Activated CD4-positive, alpha-beta T cell treated with anti-CD3 and anti-CD28 coated beads, Interleukin-2, Interleukin-4, amounts not matched to agents 100 ng/mL and 50 ng/mL, durations not matched to agents 16 hours and 8 hours (primary cell): ENCODE measurements around the gene GSX2.
"Not testable (repeated sequence)": the region's sequence is repeated elsewhere in the genome, so short reads cannot be mapped to it uniquely, and the experiment has no call there.

ENCODE experiments used
- DNase-seq: peaks from one replicate; pipeline ENCODE4 v3.0.0-alpha.2; 2020; ENCODE audit warnings: low spot score

GSX2 gene

DNA sequence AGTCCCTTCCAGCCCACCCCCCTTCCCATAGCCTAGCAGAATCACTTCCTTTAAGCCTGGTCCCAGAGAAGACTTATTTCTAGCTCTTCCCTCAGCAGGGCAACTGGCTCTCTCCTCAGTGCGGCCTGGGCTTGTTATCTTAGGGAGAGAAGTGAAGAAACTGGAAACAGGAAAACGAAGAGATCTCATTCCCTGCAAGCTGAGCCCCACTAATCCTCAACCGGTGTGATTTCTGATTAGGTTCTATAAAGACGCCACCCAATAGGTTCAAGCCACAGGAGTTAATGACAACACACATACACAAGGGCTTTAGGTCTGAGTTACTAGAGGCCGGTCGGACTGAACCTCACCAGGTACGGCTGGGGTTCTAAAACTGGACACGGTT is 3.2 kb downstream of the GSX2 start:
- no peak for DNase-seq

DNA sequence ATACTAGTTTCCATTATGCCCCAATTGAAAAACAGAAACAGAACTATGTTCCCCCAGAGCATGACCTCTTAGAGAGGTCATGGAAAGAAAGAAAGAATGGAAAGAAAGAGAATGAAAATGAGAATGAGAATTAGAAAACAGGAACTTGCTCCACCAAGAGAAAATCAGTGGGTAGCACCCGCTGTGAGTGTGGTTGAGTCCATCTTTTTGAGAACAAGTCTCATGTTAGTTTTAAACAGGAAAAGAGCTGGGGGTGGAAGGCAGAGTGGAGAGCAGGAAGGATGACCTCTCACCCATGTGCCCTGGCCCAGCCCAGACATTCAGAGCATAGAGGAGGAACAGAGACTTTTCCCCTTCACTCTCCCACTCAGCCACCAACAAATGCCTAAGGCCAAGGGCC is 4.9 kb downstream of the GSX2 start:
- no peak for DNase-seq

DNA sequence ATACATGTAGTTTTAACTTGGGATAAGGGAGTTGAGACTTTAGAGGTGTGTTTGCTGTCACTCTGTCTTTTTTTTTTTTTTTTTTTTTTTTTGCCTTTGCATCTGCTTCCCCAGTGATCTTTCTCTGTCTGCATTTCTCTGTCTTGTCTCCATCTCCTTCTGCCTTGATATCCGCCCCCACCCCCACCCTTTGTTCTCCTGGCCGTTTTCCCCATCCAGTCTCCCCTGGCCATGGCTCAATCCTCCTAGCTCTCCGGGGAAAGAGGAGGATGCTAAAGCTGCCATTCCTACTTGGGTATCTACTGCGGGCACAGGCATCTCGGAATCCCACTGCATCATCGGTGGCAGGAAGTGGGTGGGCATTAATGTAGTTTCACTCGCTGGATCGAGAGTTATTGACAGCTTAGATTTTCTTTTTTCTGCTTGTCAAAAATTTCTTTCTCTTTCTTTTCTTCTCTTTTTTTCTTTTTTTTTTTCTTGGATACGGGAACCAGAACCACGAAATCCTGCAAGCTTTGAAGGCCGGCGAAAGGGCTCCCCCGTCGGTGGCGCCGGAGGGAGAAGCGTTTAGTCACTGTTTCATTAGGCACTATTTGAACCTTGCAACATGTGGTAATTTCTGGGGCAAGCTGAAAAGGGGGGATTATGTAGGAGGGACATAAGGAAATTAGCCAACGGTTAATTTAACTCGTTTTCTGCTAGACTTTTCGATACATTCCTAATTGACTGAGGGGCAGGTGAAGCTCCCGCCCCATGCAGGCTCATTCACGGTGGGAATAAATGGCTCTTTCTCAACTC is 8.2 kb downstream of the GSX2 start:
- no peak for DNase-seq

DNA sequence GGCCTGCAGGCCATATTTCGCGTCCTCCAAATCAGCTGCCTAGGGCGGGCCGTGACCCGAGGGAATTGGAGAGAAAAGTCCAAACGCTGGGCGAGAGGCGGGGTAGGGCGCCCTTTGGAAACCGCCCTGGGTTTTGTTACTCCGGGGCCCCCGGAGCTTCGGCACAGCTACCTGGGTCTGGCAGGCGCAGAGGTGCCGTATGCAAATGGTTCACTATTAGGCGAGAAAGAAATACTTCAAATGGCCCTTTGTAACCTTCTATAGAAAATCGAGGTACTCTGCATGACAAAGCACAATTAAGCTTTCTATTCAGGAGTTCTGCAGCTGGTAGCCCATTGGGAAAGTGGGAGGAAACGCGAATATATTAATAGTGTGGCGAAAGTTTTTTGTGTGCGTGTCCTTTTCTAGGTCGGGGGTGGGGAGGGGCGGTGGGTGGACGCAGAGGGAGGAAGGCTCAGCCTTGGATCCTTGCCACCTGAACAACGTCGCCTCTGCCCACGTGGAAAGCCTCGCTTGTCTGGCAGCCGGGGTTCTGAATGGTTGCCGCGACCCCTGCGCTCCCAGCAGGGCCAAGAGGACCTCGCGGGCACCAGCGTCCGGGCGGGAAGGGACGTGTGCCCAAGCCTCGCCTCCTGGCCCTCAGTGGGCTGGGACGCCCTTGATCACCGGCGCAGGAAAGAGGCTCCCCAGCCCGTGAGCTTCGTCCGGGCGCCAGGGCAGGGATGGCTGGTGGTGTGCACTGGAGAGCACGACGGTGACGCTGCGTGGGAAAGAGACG is 9.5 kb downstream of the GSX2 start:
- no peak for DNase-seq

DNA sequence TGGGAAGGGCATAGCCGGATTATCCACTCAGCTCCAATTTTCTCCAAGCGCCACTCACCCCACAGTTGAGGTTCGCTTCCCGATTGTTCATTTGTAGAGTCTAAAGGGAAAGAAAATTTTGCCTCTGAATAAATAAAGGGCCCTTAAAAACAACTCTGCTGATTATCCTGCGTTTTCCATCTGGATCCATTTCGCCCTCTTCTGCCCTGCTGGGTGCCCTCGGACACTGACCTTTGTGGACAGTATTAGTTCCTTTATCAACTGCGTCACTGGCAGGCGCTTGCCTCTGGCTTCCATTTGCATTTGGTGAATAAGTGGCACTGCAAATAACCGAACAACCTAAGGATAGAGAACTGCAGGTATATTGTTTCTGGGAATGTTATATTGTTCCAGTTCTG is 10.1 kb downstream of the GSX2 start:
- DNase-seq: no peak

DNA sequence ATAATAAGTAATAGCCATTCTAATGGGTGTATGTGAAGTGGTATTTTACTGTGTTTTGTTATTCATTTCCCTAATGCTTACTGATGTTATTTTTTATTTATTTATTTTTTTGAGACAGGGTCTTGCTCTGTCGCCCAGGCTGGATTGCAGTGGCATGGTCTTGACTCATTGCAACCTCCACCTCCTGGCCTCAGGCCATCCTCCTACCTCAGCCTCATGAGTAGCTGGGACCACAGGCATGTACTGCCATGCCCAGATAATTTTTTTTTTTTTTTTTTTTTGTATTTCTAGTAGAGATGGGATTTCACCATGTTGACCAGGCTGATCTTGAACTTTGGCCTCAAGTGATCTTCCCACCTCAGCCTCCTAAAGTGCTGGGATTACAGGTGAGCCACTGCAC is 13.2 kb downstream of the GSX2 start:
- DNase-seq: not testable (repeated sequence)

DNA sequence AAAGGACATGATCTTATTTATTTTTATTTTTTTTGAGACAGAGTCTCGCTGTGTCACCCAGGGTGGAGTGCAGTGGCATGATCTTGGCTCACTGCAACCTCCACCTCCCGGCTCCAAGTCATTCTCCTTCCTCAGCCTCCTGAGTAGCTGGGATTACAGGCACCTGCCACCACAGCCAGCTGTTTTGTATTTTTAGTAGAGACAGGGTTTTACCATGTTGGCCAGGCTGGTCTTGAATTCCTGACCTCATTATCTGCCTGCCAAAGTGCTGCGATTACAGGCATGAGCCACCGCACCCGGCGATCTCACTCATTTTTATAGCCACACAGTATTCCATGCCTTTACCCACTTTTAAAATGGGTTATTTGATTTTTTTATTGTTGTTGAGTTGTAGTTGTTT is 16.3 kb downstream of the GSX2 start:
- not testable (repeated sequence) for DNase-seq

DNA sequence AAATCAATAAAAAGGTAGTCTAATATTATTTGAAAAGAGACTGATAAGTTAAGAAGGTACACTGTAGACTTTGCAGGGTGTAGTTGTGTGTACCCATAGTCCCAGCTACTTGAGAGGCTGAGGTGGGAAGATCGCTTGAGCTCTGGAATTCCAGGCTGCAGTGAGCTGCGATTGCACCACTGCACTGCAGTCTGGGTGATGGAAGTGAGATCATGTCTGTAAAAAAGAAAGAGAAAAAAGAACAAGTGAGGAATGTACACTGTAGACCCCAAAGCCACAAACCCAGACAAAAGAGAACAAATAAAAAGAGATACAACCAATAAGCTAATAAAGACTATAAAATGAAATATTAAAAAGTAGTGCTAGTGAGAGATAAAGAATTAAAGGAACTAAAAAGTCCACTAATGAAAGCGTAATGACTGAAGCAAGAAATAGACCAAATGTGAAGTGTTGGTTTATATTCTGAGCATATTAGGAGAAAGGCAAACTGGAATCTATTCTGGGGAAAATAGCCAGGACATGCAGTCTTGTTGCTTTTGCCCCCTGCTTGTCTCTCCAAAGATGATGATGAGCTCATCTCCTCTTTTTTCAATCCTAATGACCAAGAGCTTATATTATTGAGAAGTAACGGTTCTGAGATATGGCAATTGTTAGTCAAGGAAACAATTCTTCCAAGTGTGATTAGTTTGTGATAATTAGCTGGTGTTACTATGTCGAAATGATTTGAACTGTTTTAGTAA is 19.1 kb downstream of the GSX2 start:
- no peak for DNase-seq

DNA sequence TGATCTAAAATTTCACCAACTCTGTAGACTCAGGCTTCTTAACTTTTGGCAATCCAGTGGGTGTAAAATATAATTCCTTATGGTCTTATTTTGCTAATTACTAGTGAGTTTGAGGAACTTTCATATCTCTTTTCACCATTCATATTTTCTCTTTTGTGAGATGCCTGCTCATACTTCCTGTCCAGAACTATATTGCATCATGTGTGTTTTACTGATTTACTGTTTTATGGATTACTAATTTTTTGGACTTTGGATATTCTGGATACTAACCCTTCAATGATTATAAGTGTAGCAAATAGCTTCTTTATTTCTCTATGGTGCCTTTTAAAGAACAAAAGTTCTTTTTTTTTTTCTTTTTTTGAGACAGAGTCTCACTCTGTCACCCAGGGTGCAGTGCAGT is 20.6 kb downstream of the GSX2 start:
- DNase-seq: no peak

DNA sequence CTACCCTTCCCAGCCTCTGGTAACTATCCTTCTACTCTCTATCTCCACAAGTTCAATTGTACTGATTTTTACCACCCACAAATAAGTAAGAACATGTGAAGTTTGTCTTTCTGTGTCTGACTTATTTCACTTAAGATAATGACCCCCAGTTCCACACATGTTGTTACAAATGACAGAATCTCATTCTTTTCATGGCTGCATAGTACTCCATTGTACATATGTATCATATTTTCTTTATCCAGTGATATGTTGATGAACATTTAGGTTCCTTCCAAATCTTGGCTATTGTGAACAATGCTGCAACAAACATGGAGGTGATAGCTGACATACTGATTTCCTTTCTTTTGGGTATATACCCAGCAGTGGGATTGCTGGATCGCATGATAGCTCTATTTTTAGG is 27.7 kb downstream of the GSX2 start:
- DNase-seq: no peak

DNA sequence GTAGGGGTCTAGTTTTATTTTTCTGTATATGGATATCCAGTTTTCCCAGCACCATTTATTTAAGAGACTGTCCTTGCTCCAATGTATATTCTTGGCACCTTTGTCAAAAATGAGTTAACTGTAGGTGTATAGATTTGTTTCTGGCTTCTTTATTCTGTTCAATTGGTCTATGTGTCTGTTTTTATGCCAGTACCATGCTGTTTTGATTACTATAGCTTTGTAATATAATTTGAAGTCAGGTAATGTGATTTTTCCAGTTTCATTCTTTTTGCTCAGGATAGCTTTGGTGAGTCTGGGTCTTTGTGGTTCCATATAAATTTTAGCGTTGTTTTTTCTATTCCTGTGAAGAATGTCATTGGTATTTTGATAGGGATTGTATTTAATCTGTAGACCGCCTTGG is 28.7 kb downstream of the GSX2 start:
- not testable (repeated sequence) for DNase-seq

DNA sequence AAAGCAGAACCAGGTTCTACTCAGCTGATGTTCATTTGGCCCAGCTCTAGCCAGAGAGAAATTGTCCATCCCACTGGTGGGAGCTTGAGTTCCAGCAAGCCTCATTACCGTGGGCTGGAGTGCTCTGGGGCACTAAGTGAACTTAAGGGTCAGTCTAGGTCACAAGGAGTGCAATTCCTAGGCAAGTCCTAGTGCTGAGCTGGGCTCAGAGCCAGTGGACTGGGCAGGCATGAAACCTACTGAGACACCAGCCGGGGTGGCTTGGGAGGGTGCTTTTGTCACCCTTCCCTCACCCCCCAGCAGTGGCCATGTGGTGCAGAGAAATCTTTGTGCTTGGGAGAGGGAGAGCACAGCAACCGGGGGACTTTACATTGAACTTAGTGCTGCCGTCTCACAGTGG is 39.4 kb downstream of the GSX2 start:
- no peak for DNase-seq

DNA sequence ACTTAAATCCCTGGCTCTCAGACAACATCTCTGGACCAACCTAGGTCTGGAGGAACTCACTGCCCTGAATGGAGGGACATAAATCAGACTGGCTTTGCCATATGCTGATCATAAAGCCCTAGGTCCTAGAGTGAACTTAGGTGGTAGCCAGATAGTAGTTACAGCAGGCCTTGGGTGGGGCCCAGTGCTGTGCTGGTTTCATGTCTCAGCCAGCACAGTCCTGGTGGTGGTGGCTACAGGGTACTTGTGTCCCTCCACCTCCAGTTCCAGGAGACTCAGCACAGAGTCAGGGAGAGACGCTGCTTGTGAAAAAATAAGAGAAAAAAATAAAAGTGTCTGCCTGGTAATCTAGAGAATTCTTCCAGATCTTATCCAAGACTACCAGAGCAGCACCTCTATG is 40.3 kb downstream of the GSX2 start:
- DNase-seq: no peak

DNA sequence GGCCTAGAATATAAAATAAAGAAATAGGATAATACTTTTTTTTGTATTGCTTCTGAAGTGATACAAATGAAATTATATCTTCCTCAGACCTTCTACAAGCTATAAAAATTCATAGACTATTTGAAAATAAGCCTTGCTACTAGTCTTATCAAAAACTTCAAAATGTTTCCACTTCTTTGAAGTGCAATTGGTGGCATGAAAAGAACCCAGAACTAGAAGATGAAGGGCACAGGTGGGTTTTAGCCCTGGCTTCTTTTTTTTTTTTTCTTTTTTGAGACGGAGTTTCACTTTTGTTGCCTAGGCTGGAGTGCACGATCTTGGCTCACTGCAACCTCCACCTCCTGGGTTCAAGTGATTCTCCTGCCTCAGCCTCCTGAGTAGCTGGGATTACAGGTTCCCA is 44.2 kb downstream of the GSX2 start:
- DNase-seq: no peak

DNA sequence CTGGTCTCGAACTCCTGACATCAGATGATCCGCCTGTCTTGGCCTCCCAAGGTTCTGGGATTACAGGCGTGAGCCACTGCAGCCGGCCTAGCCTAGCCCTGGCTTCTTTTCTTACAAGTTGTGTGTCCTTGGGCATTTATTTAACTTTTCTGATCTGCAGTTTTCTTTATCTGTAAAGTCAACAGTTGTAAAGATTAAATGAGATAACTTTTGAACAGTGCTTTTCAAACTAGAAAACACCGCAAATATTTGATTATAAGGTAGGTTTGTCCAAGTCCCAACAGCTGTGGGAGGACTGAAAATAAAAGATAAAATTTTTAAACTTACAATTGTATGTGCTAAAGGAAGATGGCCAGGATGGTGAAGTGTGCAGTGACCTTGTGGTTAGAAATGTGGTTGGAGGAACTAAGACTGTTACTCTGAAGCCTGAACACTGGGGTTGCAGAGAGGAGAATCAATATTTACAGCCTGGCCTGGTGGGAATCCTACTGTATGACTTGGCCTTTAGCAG is 44.8 kb downstream of the GSX2 start:
- DNase-seq: no peak

DNA sequence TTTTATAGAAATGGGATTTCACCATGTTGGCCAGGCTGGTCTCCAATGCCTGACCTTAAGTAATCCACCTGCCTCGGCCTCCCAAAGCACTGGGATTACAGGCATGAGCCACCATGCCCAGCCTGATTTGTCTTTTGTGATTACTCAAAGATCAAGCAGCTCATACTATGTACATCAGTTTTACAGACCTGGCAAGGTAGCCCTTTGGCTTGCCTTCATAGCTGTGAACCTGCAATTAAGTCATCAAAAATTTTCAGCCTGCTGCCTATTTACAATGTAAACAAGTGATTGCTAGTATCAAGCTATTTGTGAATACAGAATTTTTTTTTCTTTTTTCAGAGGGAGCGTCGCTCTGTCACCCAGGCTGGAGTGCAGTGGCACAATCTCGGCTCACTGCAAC is 46.2 kb downstream of the GSX2 start:
- no peak for DNase-seq

DNA sequence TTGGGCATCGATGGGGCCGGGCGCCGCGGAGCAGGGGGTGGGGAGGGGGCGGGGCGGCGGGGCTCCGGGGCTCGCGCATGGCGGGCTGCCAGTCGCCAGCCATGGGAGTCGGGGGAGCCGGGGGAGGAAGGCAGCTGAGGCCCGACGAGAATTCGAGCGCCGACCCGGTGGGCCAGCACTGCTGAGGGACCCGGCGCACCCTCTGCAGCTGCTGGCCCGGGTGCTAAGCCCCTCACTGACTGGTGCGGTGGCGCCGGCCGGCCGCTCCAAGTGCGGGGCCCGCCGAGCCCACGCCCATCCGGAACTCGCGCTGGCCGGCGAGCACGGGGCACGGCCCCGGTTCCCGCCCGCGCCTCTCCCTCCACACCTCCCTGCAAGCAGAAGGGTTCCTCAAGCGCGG is 49.4 kb downstream of the GSX2 start:
- no peak for DNase-seq
